ENCODE results near the gene SLC9B2.

The SLC9B2 gene, protein sequence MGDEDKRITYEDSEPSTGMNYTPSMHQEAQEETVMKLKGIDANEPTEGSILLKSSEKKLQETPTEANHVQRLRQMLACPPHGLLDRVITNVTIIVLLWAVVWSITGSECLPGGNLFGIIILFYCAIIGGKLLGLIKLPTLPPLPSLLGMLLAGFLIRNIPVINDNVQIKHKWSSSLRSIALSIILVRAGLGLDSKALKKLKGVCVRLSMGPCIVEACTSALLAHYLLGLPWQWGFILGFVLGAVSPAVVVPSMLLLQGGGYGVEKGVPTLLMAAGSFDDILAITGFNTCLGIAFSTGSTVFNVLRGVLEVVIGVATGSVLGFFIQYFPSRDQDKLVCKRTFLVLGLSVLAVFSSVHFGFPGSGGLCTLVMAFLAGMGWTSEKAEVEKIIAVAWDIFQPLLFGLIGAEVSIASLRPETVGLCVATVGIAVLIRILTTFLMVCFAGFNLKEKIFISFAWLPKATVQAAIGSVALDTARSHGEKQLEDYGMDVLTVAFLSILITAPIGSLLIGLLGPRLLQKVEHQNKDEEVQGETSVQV

DNA sequence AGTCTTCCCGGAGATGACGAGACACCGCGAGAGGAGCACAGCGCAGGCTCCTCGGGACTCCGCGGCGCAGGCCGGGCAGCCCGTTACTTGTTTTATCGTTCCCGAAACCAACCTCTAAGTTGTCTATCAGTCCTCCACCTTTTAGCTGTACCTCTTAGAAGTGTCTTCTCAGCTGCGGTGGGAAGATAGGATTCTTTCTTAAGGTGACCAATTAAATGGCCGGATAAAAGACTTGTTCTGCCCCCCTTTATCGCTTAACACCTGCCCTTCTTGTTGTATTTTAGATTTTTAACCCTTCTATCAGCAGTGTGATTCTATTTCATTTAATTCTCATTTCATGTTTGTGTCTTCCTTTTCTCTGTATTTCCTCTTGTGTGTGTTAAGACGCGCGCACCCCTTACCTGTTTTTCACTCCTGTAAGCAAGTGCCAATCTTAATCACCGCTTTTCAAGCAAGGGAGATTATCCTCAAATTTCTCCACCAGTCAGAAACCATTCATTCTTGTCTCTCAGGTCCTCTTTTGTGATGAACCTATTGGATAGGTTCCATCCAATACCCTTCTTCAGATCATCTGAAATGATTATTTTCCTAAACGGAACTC is at the start of gene SLC9B2:
Gene SLC9B2 (minus strand): TSS at position 15 of the 601 bp plus-strand sequence. CDS start 9,211 bp downstream, outside the sequence.
- DNase-seq (ENCODE audit: low read depth, low spot score), result no peak

DNA sequence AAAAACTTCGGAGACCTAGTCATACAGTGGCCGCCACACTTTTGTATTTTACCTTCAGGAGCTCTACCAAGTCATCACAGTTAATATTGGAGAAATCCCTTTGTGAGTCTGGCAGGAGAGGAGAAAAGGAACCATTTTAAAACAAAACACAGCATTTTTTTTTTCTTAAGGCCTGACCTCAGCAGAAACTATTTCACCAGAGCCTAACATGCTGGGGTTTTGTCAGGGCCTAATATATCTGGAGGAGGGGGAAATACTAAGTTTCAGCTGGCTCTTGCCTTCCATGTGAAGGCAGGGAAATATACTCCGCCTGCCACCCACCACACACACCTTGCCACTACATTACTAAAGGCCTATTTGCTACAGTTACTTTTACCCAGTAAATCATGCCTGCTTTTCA is 49.6 kb upstream of the SLC9B2 start:
- no peak for DNase-seq (ENCODE audit: low read depth, low spot score)

DNA sequence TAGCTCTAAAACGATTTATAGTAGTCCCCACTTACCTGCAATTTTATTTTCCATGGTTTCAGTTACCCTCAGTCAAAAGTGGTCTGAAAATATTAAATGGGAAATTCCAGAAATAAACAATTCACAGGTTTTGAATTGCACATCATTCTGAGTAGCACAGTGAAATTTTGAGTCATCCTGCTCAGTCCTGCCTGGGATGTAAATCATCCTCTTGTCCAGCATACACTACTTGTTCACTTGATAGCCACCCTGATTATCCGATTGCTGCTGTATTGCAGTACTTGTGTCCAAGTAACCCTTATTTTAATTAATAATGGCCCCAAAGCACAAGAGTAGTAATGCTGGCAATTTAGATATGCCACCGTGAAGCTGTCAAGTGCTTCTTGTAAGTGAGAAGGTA is 46.6 kb upstream of the SLC9B2 start:
- DNase-seq (ENCODE audit: low read depth, low spot score), result no peak

DNA sequence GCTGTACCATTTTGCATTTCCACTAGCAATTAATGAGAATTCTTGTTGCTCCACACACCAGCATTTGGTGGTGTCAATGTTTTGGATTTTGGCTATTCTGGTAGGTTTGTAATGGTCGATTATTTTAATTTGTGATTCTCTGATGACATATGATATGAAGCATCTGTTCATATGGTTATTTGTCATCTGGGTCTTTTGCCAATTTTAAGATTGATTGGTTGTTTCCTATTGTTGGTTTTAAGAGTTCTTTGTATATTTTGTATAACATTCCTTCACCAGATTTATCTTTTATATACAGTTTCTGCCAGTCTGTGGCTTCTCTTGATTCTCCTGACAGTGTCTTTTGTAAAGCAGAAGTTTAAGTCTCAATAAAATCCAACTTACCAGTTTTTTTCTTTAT is 41.6 kb upstream of the SLC9B2 start:
- no peak for DNase-seq (ENCODE audit: low read depth, low spot score)

DNA sequence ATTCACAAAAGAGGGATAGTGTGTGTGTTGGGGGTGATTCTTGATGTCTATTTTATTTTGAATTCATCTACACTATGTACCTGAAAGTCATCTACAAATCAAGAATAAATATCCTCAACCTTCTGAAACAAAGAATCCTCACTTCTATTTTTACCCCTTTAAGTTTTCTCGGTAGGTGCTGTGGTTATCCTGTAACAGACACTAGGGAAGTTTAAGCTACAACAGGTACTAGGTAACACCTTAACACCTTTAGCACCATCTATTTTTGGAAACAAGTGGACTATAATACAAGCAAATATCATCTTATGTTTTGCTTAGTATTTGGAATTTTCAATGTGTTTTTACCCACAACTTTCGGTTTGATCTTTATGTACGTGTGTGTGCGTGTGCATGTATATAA is 35.0 kb upstream of the SLC9B2 start:
- DNase-seq (ENCODE audit: low read depth, low spot score), result no peak

DNA sequence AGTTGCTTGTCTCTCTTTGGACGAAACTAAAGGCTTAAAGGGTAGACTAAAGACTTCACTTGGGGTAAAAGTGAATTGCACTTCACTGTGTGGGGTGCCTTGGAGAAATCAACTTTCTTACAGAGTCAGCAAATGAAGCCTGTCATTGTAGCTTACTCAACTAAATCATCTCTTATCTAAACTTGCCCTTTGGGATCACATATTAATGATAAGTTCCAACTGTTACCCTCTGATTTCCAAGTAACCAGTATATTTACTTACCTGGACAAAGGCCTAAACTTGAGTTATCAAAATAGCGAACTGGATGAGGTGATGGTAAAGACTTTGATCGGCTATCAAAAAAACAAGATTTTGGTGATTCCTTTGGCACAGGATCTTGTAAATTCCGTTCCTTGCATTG is 32.0 kb upstream of the SLC9B2 start:
- DNase-seq (ENCODE audit: low read depth, low spot score), result no peak

DNA sequence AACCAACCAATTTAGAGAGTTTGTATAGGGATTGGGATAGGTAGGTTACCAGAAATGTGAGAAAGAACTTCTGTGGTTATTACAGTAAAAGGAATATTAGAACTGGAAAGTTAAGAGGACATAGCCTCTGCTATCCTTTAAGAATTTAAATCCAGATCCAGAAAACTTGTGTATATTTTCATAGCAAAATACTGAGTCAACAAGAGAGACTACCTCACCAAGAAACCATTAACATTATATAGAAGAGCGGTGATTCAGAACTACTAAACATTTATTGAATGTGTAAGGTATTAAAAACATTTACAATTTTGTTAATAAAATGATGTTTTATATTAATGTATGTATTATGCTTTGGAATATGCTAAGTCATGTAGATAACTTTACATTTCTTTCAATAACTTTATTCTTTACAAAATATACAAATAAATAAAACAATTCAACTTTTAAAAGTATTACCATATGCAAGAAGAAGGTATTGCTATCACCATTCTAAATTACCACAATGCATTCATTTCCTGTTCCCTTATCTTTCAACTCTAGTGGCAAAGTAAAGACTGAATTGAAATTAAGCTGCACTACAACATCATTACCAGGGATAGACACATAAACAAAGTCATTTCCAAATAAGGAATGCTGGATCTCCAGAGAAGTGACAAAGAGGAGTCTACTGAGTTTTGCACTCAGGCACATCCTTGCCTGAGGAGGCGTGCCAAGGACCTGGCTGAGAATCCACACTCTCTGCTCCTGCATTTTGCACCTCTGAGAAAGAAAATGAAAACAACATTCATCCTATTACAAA is 29.2 kb upstream of the SLC9B2 start:
- DNase-seq (ENCODE audit: low read depth, low spot score), result no peak

DNA sequence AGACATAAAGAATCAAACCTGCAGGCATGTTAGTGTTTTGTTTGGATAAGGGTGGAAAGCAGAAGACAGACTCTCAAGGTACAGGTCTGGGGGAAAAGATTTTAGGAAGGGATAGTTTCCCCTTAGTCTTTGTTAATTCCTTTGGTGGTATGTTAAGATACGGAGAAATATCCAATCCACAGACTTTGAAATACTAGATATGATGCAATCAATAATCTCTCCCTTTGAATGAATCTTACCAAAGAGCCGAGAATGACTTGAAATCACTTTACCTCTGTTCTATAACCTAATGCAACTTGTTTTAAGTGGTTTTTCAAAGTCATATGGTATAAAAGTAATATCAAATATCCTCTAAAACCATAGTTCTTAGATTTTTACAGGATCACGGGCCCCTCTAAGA is 28.3 kb upstream of the SLC9B2 start:
- no peak for DNase-seq (ENCODE audit: low read depth, low spot score)

DNA sequence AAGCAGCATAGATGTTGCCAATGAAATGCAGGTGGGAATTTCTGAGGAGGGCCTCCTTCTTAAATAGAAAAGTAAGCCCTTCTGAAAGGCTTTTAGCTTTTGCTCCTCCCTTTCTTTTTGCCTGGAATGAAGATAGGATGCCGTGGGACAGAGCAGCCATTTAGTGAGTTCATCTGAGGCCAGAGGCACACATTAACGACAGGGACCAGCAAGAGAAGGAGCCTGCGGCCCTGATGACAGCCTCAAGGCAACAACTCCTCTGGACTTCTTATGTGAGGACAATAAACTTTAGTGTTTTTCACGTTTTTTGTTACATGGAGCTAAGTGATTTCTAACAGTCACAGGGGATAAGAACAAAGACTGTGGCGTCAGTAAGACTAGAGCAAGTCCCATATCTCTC is 24.1 kb upstream of the SLC9B2 start:
- no peak for DNase-seq (ENCODE audit: low read depth, low spot score)

DNA sequence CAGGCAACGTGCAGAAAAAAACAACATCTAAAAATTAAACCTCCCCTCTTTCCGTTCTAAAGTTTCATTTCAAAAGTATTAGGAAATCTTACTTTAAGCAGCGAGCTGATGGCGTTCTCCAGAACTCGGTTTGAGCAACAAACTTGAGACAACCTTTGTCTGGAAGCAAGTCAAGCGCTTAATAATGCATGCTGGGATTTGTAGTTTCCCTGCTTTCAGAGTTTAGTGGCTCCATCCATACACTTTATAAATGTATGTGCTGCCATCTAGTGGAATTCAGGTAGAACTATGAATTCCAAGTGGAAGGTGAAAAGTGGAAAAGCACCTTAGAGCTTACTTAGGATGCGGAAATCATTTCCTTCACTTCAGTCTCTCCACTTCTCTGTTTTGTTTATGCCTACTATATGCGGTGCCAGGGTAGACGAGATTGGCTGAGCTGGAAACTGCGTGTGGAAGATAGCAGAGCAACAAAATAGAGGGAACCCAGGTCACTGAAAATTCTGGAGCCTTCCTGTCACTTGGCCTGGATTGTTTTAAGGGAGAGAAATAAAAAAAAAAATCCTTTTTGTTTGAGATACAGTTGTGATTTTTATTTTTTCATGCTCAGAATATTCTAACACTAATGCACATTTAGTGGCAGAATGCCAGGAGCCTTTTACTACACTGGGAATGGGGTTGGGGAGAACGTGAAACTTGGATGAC is 23.3 kb upstream of the SLC9B2 start, which contains the start of gene BDH2:
Gene BDH2 (minus strand): TSS at position 144 of the 702 bp plus-strand sequence. CDS start 3,580 bp downstream, outside the sequence.
- DNase-seq (ENCODE audit: low read depth, low spot score), result peak; percentile 86

DNA sequence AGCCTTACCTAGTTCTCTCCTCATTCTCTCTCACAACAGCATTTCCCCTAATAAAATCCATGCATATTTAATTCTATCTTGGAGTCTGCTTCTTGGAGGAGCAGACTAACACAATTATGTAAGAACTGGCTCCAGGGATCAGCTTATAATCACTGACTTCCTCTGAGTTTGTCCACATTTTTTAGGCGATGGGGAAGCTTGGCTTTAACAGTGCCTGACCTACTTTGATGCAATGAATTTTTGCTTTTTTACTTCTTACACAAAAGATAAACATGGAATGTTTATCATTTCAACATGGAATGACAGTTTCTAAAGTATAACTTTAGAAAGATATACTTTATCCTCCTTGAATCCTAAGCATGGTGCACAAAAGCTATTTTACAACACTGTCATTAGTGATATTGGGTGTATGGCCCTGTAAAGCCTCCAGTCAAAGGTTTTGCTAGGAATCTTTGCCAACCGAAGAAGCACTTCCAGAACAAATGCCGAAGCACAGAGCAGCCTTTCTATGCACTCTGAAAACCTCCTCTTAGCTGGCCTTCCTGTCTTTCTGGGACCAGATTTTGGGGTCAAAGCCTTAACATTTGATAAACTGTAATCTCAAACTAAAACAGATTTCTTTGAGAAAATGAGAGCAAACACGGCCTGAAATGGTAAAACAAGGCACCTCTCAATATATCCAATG is 22.3 kb upstream of the SLC9B2 start:
- no peak for DNase-seq (ENCODE audit: low read depth, low spot score)

DNA sequence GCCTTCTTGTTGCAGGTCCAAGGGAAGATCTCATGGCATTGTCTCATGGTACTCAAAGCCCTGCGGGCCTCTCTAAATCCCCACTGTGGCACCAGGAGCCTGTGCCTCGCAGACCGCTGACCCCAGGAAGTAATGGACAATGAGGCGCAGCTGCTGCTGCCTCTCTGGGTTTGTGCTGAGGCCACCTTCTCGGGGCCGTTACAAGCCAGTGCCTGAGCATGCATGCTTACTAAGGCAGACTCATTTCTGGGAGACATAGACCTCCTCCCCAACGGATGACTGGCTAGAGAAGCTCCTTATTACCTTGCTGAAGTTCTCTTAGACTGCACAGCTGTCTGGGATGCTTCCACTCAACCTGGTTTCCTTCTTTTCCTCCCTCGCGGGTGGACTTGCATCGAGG is 21.8 kb upstream of the SLC9B2 start:
- DNase-seq (ENCODE audit: low read depth, low spot score), result no peak

DNA sequence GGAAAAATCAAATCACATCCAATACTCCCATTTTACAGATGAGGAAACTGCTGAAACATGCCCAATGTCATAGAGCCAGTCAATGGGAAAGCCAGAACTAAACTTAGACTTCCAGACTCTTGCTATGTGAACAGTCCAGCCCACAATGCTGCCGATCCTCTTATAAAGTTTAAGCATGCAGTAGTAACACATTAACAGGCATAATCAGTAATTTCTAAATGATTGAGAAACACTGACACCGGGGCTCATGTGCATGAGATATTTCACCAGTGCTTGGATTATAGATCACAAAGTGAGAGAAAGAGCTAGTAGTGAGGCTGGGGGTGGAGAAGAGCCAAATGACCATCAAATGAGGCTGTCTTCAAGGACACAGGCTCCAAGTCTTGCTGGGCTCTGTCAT is 20.6 kb upstream of the SLC9B2 start:
- DNase-seq (ENCODE audit: low read depth, low spot score), result no peak

DNA sequence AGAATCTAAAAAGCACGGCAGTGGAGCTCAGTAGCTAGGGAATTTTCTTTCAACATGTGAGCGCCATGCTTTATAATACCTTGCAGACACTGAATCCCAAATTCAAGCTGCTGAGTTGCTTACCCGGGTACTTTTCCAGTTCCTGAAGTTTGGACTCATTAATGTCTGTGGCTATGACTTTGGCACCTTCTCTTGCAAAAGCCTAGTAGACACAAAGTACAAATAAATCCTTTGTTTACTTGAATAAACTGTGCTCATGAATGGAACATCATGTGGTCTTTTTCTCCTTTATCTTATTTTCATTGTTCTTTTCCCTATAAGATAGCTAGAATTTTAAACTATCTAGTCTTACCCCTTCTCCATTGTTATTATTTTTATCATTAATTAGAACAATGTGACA is 18.5 kb upstream of the SLC9B2 start:
- no peak for DNase-seq (ENCODE audit: low read depth, low spot score)

DNA sequence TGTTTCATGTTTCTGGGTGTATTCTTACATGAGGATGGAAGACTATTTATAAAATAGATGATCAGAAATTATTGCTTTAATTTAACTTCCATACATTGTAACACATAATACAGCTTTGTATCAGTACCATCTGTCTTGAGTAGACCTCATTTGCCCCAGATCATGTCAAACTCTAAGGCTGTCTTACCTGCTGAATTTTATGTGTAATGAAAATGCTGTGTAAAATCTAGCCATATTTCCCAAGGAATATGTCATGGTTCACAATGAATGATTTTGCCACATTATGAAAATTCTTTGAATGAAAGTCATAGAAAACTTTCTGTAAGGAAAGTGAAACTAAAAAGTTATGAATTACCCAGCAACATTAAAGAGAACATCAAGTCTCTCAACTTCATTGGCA is 15.7 kb upstream of the SLC9B2 start:
- DNase-seq (ENCODE audit: low read depth, low spot score), result no peak

DNA sequence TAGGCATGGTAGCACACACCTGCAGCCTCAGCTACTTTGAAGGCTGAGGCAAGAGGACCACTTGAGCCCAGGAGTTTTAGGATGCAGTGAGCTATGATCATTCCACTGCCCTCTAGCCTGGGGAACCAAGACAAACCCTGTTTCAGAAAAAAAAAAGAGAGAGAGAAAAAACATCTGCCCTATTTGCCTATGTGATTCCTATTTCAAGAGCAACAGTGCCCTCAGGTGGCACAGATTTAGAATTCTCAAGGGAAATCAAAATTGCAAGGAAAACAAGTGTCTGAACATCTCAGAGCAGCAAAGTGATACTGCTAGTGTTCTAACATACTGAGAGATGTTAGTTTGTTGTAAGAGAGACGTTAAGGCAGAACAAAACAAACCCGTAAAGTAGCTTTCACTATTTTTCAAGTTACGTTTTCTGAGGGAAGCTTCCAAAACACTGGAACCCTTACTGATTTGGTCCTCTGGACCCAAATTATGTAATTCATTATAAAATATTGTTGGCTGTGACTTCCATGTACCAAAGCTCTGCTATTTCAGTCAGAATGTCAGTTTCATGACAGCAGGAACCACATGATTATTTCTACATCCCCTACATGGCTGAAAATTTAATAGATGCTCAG is 15.2 kb upstream of the SLC9B2 start:
- DNase-seq (ENCODE audit: low read depth, low spot score), result no peak

DNA sequence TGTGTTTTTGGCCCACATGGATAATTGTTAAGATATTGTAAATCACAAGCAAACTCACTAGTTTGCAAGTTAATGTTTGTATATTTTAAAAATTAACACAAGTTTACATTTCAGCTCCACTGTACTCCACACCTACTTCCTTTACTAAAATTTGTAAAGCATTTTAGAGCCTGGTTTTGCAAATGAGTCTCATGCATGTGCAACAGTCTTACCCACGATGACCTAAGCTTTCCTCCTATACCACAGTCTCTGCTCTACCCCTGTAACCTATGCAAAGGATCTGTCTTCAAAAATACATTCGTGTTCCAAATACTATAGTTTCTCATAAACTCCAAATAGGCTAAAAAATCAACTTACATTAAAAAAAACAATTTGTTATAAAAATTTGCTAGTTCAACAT is 12.9 kb upstream of the SLC9B2 start:
- no peak for DNase-seq (ENCODE audit: low read depth, low spot score)

DNA sequence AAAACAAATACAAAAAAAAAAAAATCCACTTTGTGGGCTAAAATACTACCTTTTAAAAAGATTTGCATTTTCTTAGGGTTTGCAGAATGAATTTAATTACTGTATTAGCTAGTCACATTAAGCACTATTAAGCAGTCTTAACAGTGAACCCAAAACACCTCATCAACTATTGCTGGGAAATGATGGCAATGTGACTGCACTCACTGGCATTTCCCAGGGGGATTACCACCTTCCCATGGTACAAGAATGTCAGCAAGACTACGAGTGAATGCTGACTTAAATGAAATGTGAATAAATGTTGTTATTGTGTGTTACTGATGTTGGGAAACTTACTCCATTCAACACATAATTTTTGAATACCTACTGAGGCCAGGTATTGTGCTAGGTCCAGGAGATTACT is 10.0 kb upstream of the SLC9B2 start:
- no peak for DNase-seq (ENCODE audit: low read depth, low spot score)

DNA sequence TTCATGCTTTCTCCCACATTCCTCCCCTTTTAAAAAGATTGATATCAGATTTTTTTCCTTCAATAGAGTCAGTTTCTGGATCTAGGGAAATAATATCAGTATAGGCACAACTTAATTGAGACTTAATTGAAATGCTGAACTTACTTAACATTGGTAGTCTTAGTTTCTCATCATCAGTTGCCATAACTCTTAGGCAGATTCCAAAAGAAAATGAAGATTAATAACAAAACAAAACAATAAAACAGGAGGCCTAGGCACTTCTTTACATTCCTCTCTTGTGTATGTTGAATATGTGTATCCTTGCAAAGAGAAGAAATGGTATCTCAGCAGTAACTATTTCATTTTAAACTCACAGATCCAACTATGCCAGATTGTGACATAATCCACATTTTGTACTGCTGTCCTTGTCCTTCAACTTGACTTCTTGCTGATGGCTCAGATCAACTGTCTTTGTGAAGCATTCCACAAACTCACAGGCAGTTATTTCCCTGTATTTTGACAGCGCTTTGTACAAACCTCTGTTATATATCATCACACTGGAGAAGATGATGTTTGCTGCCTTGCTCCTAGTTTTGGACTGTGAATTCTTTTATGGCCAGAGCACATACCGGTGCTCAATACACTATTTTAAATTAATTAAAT is 9.1 kb upstream of the SLC9B2 start:
- no peak for DNase-seq (ENCODE audit: low read depth, low spot score)

DNA sequence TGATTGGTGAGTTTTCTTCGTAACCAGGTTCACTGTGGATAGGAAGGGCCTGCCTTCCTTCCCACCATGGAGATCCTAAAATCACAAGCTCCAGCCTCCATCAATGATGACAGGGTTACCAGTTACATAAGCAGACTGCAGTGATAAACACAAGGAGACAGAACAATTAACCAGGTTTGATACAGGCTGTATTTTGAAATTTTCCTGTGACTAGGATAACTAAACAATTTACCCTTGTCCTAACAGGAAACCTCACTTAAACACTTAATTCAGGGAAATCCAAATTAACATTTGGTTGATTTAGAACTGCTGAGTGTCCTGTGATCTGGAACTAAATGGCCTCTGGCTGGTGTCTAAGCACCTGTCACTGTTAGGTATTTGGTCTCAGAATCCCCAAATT is 3.1 kb upstream of the SLC9B2 start:
- no peak for DNase-seq (ENCODE audit: low read depth, low spot score)

Data from iPS DF 19.7 (cell line).